GM21723 (cell line): ENCODE results near the gene CCDC81.

Experiments used
- ATAC-seq: cut with Tn5 transposase; IDR thresholded peaks from one replicate; pipeline ENCODE4 v1.9.1; 2021; ENCODE audit warnings: mild to moderate bottlenecking, moderate library complexity; ENCODE audit not compliant: unreplicated experiment

Gene CCDC81

DNA sequence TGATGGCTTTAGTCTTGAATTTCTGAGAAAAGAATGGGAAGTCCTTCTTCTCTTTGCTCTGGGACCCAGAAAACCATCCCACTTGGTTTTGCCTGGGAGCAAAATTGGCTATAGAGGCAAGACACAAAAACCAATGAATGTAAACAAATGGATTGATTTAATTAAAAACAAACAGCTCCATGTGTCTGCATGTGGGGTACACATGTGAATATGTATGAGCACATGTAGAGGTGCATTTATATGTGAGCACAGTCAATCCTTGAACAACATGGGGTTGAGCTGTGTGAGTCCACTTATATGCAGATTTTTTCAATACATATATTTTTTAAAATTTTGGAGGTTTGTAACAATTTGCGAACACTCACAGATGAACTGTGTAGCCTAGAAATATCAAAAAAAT is 87.2 kb downstream of the CCDC81 start:
- ATAC-seq, result no peak

DNA sequence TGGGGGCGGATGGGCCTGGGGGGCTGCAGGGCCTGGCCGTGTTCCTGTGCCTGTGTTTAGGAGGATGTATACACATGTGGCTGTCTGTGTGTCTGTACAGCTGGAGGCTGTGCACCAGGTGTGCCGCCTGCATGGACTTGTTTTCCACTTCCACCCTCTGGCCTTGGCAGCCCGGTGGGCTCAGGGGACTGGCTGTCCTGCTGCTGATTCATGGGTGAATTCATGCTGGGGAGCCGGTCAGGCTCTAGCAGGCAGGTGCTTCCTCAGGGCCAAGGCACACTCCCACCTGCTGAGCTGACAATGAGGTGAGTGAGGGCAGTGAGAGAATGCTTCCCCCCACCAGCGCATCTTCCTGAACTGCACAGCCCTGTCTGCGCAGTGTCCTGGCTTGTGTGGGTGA is 88.4 kb downstream of the CCDC81 start:
- no peak for ATAC-seq

- ATAC-seq, result no peak
Observed at GRCh38 chr11:86463955-86464354, 89.3 kb downstream of the CCDC81 start.

GRCh38 chr11:86464509-86465221 is 90.0 kb downstream of the CCDC81 start:
- ATAC-seq, result no peak

DNA sequence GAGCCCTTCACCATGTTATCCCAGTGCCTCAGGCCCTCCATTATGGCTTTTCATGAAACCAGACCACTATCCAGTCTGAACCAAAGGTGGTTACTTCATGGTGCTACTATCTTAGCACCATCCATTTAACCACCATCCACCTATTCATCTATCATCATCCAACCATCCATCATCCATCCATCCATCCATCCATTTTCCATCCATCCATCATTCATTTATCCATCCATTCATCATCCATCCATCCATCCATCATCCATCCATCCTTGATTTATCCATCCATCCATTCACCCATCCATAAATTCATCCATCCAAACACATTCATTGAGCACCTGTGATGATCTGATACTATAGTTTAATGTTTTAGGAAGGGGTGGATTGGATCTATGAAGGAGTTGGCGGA is 93.5 kb downstream of the CCDC81 start:
- no peak for ATAC-seq

DNA sequence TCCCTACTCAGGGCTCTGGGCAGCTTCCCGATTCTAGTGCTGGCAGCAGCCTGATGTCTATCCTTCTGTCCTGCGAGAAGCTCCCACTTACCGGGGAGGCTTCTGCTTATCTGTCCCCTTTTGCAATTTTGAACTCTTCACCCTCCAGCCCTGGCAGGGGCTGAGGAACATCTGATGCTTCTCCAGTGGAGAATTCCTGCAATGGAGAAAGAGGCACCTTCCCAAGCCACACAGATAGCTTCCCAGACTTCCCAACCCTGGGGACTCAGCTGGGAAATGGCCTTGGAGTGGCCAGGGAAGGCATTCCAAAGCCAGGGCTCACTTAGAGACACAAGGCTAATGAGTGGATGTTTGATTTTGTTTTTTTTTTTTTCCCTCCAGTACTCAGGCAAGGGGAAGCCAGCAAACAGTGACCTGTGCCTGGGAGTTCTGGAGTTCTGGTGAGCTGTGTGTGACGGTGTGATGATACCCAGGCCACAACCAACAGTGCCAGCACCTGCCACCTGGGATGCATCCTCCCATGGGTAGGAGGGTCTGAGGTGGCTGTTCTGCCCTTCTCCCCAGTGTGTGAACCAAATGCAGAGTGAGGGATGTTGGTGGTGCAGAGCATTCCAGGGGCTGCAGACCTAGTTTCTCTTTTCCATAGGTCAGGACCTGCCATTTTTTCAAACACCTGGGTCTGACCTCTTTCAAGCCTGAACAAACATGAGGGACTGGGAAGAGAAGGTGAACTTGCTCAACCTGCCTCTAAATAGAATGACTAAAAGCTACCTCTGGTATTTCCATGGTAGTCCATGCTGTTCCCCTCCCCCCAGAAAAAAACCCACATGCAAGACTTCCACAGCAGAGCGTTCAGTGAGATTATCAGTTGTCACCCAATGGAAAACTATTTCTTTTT is 95.1 kb downstream of the CCDC81 start:
- no peak for ATAC-seq
